Measurements from ENCODE around the gene CHAF1A. TPM values are rescaled to one million over a fixed set of nuclear protein-coding genes. Genes with fewer than 3 reads are reported as not detected.

CHAF1A gene
- total and polyA plus RNA-seq, 5 donors from 2014 or later: 2.6 to 28.9 (median 4.1) TPM

Other genes starting within 250 kb of the CHAF1A start
- gene CREB3L3, start 249.0 kb upstream of the CHAF1A start, total RNA-seq: not detected
- gene CREB3L3, start 249.0 kb upstream of the CHAF1A start, polyA plus RNA-seq: under 1 TPM in 1 of 4 donors, not detected in 3; 0.07 TPM
- 34.2 TPM for gene SIRT6, start 220.1 kb upstream of the CHAF1A start, total RNA-seq
- 1 to 10 TPM; 1.7 to 4.4 (median 3.1) TPM for gene SIRT6, start 220.1 kb upstream of the CHAF1A start, polyA plus RNA-seq
- gene ANKRD24, start 220.0 kb upstream of the CHAF1A start, total RNA-seq: 1.5 TPM
- under 1 TPM in 3 of 4 donors, not detected in 1; 0.12 to 0.53 (median 0.26) TPM for gene ANKRD24, start 220.0 kb upstream of the CHAF1A start, polyA plus RNA-seq
- not detected for gene EBI3, start 173.1 kb upstream of the CHAF1A start, total RNA-seq
- under 1 TPM in 2 of 4 donors, not detected in 2; 0.24 to 0.57 TPM for gene EBI3, start 173.1 kb upstream of the CHAF1A start, polyA plus RNA-seq
- gene YJU2, start 155.6 kb upstream of the CHAF1A start, total RNA-seq: 37.7 TPM
- gene YJU2, start 155.6 kb upstream of the CHAF1A start, polyA plus RNA-seq: 10 to 100 TPM; 24.8 to 34.1 (median 28.2) TPM
- not detected for gene SHD, start 123.4 kb upstream of the CHAF1A start, total RNA-seq
- not detected for gene SHD, start 123.4 kb upstream of the CHAF1A start, polyA plus RNA-seq
- gene TMIGD2, start 100.3 kb upstream of the CHAF1A start, total RNA-seq: 4.8 TPM
- gene TMIGD2, start 100.3 kb upstream of the CHAF1A start, polyA plus RNA-seq: 10 to 100 TPM in 2 of 4 donors, 1 to 10 TPM in 2; 4.8 to 17.1 (median 11.1) TPM
- gene FSD1, start 98.0 kb upstream of the CHAF1A start, total RNA-seq: 1.0 TPM
- 1 to 10 TPM in 1 of 4 donors, under 1 TPM in 1, not detected in 2; 0.76 to 1.6 TPM for gene FSD1, start 98.0 kb upstream of the CHAF1A start, polyA plus RNA-seq
- gene STAP2, start 63.8 kb upstream of the CHAF1A start, total RNA-seq: 2.2 TPM
- 1 to 10 TPM; 1.6 to 3.0 (median 2.4) TPM for gene STAP2, start 63.8 kb upstream of the CHAF1A start, polyA plus RNA-seq
- 12.2 TPM for gene MPND, start 59.1 kb upstream of the CHAF1A start, total RNA-seq
- gene MPND, start 59.1 kb upstream of the CHAF1A start, polyA plus RNA-seq: 1 to 10 TPM; 4.9 to 7.2 (median 5.7) TPM
- 54.0 TPM for gene SH3GL1, start 2.1 kb upstream of the CHAF1A start, total RNA-seq
- 10 to 100 TPM; 13.4 to 23.0 (median 17.6) TPM for gene SH3GL1, start 2.1 kb upstream of the CHAF1A start, polyA plus RNA-seq
- 54.2 TPM for gene UBXN6, start 55.2 kb downstream of the CHAF1A start, total RNA-seq
- gene UBXN6, start 55.2 kb downstream of the CHAF1A start, polyA plus RNA-seq: 1 to 10 TPM; 4.6 to 6.4 (median 4.9) TPM
- gene HDGFL2, start 69.7 kb downstream of the CHAF1A start, total RNA-seq: 32.7 TPM
- 10 to 100 TPM; 11.5 to 12.6 (median 12.2) TPM for gene HDGFL2, start 69.7 kb downstream of the CHAF1A start, polyA plus RNA-seq
- not detected for gene PLIN4, start 115.8 kb downstream of the CHAF1A start, total RNA-seq
- under 1 TPM in 3 of 4 donors, not detected in 1; 0.02 to 0.13 (median 0.05) TPM for gene PLIN4, start 115.8 kb downstream of the CHAF1A start, polyA plus RNA-seq
- not detected for gene PLIN5, start 132.6 kb downstream of the CHAF1A start, total RNA-seq
- under 1 TPM in 3 of 4 donors, not detected in 1; 0.07 to 0.97 (median 0.25) TPM for gene PLIN5, start 132.6 kb downstream of the CHAF1A start, polyA plus RNA-seq
- gene LRG1, start 137.4 kb downstream of the CHAF1A start, total RNA-seq: 0.49 TPM
- gene LRG1, start 137.4 kb downstream of the CHAF1A start, polyA plus RNA-seq: 1 to 10 TPM in 3 of 4 donors, under 1 TPM in 1; 0.47 to 1.4 (median 1.2) TPM
- gene SEMA6B, start 157.0 kb downstream of the CHAF1A start, total RNA-seq: not detected
- not detected for gene SEMA6B, start 157.0 kb downstream of the CHAF1A start, polyA plus RNA-seq
- 15.9 TPM for gene TNFAIP8L1, start 236.9 kb downstream of the CHAF1A start, total RNA-seq
- gene TNFAIP8L1, start 236.9 kb downstream of the CHAF1A start, polyA plus RNA-seq: 1 to 10 TPM; 6.5 to 7.9 (median 7.4) TPM

Data from CD4-positive, CD25-positive, alpha-beta regulatory T cell (primary cell).